Left hindlimb (tissue), 1 donor: Measurements from ENCODE around the gene NTHL1.

Experiments used
- DNase-seq: peaks from one replicate; pipeline ENCODE4 v3.0.0-alpha.2; 2018

The NTHL1 gene

DNA sequence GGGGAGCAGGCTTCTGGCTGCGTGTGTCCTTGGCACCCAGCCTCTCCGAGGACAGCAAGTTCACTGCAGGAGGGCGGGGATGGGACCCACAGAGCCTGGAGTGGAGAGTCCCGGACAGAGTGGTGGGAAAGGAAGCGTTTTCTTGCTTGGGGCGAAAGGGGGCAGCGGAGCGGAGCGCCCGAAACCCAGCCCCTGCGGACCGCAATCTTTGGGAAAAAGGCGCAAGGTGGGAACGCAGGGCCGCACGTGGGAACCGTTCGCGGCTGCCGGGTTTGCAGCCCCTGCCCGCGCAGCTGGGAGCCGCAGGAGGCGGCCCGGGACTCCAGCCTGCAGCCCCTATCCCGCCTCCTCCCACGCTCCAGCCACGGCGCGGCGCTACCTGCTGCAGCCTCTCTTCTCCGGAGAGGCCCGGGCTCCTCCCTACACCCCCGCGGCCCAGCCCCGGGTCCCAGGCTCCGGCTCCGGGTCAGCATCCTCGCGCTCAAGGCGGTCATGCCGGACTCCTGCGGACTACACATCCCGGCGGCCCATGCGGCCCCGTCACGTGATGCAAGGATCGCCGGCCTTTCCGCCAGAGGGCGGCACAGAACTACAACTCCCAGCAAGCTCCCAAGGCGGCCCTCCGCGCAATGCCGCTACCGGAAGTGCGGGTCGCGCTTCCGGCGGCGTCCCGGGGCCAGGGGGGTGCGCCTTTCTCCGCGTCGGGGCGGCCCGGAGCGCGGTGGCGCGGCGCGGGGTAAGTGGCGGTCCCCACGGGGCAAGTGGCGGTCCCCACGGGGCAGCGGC, at the start of gene NTHL1, which contains the start of gene TSC2:
NTHL1 (minus strand) TSS at position 505 of the 786 bp plus-strand sequence; CDS start at position 494, 11 bp downstream.
TSC2 (plus strand) TSS at position 656 of the 786 bp plus-strand sequence. CDS start 631 bp downstream, outside the sequence.
- DNase-seq: peak; percentile 98

DNA sequence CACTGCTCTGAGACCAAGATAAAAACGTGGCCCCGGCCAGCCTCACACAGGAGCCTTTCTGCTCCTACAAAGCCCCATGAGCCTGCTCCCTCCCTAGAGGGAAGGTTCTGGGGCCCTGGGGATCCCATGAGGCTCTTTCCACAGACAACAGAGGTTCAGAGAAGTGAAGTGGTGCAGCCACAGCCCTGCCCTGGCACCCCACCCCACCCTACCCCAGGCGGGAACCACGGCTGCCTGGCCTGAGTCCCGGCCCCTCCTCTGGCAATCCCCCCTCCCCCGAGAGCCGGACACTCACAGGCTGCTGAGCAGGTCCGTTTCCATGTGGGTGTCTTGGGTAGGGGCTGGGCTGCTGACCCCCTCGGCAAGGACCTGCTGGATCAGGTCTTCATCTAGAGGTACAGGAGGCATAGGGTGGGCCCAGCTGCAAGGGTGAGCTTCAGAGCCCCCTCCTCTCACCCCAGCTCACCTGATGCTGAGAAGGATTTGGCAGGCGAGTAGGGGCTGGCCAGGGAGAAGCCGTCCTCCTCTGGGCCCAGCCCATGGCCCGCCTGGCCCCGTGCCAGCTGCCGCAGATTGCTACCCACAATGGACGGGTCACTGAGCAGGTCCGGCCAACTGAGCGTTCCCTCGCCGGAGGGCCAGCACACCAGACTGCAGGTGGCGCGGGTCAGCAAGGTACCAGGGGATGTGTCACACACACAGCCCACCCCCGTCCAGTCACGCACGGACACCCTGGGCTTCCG, 49.4 kb upstream of the NTHL1 start:
- DNase-seq: no peak

DNA sequence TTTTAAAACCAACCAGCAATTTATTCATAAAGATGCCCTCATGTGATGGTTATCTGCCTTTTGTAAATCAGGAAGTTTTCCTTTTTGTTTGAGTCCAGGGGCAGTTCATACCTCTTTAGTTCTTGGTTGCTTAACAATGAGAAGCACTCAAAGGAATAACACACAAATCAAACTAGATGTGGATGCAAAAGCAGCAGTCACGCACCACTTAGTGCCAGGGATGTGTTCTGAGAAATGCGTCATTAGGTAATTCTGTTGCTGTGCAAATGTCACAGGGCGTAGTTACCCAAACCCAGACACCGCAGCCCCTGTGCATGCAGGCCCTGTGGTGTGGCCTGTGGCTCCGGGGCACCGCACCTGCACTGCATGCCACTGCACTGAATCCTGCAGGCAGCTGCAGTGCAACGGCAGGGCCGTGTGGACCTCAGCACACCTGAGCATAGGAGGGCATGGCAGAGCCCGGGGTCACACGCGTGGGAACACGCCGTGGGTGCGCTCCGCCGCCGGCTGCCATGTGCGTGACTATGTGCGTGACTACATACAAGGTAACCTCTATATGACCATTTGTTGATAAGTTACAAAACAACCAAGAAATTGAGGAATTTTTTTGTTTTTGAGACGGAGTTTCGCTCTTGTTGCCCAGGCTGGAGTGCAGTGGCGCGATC, 48.4 kb upstream of the NTHL1 start:
- DNase-seq: no peak

DNA sequence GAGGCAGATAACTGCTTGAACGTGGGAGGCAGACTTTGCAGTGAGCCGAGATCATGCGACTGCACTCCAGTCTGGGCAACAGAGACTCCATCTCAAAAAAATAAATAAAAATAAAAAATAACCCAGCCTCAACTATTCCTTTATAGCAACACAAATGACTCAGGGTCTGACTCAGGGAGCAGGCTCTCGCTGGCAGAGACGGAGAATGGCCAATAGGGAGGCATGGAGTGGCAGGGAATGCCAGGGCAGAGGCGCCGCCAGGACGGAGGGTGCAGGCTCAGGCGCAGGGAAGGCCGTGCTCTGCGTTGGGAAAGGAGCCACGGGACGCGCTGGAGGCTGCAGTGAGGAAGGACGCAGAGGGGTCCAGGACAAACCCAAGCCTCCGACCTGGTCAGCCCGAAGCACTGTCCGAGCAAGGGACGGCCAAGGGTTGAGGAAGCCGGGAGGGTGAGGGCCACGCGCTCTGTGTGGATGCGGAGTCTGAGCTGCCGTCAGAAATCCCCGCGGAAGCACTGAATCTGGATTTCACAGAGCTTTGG, 47.8 kb upstream of the NTHL1 start:
- no peak for DNase-seq

DNA sequence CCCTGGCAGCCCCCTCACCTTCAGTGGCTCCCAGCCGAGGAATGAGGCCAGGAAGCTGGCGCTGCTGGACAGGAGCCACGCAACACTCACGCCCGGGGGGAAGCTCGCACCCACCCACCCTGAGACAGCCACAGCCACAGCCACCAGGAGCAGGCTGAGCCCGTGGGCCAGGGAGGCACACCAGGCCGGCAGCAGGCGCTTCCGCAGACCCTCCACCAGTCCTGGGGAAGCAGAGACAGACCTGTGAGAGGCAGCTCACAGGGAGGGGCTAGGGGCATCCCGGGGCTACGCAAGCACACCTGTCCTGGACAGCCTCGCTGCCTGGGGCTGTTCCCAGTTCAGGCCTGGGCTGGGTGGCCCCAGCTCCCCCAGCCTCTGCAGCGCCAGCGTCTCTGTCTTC, 46.2 kb upstream of the NTHL1 start:
- DNase-seq: no peak

DNA sequence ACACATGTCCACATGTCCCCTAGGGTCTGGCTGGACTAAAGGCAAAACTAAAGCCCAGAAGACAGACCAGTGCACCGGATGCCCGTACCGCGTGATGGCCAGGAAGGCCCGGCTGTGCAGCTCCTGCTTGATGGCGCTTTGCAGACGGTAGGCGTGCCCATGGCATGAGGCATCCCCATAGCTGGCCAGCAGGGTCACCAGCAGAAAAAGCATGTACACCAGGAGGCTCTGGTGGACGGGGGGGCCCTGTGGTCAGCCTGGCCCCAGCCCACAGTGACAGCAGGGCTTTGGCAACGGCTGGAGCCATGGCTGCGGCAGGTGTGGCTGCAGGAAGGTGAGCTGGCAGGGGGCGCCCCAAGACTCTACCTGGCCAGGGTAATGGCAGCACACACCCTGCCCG, 45.2 kb upstream of the NTHL1 start:
- DNase-seq: no peak

DNA sequence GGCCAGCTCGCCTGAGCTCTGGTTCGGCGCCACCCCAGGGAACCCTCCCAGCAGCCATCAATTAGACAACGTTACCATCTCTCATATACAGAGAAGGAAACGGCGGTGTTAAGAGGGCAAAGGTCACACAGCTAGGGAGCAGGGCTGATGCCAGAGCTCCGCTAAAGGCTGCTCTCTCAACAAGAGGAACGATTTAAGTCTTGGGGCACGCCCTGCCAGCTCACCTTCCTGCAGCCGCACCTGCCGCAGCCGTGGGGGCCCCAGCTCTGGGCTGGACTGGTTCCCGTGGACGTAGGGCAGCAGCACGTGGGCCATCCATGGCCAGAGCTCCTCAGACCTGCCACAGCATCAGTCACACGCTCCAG, 44.6 kb upstream of the NTHL1 start:
- no peak for DNase-seq

DNA sequence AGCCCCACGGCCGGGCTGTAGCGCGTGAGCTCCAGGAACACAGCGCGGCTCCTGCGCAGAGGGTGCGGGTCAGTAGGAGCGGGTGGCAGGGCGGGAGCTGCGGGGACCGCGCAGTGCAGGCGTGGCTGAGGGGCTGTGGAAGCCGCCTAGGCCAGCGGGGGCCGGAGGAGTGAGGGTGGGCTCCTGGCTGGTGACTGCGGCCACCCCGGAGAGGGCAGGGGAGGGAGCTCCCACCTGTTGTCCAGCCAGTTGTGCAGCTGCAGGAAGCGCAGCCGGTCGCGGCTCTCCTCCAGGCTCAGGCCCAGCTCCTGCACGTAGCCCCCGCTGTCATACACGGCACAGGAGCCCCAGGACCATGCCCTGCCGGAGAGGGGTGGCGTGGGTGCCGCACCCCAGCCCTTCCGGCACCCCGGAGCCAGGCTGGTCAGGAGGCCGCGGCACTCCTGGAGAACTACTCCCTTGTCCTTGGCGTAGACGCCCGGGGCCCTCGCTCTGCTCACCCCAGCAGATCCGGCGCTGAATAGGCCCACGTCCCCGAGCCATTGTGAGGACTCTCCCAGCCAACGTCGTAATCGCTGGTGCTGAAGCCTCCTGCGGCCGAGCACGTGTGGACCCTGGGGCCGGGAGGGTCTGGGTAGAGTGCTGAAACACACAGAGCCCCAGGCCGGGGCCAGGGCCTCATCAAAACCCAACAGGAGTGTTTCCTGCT, 44.1 kb upstream of the NTHL1 start:
- DNase-seq: no peak

DNA sequence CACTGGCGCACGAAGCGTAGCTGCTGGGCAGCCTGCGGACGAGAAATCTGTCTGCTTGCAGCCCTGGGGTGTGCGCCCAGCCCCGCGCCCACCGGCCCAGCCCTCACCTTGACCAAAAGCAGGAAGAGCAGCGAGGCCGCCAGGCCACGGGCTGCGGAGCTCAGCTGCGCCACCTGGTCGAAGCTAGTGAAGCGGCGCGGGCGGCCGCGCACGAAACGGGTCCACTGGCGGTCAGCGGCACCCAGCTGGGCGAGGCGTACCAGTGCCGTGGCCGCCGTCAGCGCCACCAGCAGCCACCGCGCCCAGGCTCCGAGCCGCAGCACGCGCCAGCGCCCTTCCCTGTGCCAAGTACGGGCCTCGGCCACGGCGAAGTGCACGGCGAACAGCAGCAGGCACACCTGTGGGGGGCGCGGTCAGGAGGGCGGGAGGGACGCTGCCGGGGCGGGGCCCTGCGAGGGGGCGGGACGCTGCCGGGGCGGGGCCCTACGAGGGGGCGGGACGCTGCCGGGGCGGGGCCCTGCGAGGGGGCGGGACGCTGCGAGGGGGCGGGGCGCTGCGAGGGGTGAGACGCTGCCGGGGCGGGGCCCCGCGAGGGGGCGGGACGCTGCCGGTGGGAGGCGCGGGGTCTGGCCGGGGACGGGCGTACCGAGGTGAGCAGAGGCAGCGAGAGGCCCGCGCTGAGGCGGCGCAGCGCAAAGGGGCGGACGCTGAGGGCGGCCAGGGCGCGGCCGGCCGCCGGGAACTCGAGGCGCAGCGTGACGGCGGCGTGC, 43.3 kb upstream of the NTHL1 start:
- DNase-seq: peak; percentile 92

DNA sequence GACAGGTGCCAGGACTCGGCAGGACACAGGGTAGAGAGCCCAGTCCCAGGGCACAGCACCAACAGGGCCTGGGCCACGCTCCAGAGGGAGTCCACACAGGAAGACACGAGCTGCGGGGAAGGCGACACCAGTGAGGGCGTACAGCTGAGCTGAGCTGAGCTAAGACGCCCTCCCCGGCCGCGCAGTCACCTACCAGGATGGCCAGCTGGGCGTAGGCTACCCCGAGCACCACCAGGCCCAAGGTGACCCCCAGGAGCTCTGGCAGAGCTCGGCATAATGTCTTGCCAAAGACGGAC, 42.8 kb upstream of the NTHL1 start:
- no peak for DNase-seq

DNA sequence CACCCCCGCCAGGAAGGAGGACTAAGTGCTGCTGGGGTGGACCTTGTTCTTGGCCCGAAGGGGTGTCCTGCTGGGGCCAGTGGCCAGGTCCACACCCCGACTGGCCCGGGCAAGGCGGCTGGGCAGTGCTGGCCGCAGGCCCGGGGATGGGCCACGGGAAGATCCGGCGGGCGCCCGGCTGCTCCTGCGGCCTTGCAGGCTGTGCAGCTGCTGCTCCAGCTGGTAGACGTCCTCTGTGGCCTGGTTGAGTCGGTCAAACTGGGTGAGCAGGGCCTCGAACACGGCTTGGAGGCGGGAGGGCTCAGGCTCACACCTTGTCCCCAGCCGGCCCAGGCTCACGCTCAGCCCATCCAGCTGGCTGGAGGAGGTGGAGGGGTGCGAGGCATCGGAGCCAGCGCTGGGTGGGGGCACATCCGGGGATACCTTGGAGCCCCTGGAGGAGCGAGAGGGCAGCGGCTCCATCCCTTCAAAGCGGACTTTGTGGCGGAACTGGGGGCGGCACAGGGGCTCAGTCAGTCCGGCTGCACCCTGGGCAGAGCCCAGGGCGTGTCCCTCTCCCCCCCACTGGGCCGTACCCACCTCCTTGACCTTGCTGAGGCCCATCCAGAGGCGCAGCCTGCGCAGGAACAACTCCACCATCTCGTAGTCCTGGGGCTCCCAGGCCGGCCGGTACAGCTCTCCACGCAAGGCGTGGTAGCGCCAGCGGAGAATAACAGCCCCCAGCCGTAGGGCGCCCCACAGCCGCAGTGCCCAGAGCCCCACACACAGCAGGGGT, 42.3 kb upstream of the NTHL1 start:
- DNase-seq: no peak

DNA sequence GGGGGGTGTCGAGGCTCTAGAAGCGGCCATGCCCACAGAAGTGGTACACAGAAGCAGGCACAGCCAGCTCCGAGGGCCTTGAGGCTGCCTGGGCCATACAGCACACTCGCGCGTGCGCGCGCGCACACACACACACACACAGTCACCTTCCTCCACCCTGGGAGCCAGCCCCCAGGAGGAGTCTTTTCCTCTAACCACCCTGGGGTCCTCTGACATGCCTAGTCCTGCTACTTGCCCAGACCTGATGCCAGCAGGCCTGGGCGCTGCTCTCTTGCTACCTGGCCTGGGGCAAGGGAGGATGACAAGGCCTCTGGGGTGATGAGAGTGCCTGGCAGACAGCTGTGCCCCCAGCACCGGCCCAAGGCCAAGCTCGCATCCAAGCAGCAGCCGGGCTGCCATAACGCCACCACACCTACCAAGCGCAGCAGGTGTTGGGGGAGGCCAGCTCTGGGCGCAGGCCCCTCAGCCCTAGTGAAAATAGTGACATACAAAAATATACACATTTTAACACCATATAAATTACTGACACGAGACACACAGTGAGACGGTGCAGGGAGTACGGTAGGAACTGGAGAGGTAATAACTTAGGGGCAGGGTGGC, 41.2 kb upstream of the NTHL1 start:
- no peak for DNase-seq

DNA sequence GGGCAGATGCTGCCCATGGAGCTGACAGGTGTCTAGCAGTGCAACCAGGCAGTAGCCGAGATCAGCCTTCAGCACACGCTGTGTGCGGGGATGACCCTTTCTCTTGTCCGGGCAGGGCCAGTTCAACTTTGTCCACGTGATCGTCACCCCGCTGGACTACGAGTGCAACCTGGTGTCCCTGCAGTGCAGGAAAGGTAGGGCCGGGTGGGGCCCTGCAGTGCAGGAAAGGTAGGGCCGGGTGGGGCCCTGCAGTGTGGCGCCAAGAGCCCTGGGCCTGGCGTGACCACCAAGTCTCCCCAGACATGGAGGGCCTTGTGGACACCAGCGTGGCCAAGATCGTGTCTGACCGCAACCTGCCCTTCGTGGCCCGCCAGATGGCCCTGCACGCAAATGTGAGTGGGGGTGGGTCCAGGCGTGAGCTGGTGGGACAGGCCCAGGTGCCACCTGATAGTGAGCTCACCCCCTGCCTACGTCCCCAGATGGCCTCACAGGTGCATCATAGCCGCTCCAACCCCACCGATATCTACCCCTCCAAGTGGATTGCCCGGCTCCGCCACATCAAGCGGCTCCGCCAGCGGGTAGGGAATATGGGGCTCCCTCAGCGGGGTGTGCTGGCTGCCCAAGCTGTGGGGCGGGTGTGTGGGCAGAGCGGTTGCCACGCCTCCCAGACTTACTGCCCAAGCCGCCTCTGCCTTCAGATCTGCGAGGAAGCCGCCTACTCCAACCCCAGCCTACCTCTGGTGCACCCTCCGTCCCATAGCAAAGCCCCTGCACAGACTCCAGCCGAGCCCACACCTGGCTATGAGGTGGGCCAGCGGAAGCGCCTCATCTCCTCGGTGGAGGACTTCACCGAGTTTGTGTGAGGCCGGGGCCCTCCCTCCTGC, 40.4 kb upstream of the NTHL1 start:
- DNase-seq: no peak

DNA sequence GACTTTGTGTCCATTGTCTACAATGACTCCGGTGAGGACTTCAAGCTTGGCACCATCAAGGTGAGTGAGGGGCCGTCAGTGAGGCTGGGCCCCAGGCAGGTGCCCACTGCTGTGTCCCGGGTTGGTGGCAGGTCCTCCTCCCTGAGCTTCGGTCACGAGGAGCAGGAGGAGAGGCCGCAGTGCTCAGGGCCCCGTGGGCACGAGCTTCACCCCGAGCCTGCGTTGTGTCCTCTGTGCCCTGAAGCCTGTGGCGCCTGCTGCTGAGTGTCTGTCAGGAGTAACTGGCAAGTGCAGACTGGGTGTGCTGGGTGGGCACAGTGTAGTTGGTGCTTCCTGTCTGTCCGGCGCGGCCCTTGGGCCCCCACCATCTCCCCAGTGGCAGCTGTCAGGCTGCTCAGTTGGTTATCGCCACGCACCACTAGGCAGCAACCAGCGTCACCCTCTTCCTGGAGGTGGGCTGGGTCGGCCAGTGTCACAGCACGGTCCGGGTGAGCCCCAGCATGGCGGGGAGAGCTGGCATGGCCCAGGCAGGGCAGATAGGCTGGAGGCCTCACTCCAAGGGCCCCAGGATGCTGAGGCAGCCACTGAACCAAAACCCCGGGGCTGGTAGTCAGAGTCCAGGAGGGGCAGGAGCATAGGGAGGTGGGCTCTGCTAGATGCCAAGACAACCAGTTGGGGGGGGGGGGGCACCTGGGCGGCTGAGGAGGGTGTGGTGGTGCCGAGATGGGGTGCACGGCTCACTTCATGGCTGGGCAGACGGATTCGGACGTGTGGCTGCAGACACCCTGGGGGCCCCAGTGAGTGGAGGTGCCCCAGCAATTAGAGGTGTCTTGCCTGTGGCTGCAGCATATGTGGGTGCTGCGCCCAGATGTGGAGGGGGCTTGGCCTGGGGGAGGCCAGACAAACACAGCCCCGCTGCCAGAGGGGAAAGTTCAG, 39.4 kb upstream of the NTHL1 start:
- DNase-seq: no peak

DNA sequence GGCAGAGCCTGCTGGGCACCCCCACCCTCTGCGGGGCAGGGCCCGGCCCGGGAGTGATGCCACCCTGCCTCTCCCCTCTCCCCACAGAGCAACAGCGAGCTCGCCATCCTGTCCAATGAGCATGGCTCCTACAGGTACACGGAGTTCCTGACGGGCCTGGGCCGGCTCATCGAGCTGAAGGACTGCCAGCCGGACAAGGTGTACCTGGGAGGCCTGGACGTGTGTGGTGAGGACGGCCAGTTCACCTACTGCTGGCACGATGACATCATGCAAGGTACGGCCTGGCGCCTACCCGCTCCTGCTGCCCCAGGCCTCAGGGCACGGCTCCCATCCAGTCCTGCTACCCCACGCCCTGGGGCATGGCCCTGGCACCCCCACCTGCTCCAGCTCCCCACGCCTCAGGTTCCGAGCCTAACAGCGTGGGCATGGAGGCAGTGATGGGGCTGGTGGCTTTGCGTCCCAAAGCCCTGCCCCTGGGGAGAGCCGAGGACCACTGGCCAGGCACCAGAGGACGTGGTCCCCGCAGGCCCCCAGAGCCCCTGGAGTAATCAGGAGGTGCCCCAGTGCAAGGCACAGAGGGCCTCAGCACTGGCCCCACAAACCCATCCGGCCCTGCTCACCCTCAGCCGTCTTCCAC, 38.6 kb upstream of the NTHL1 start:
- DNase-seq: no peak

DNA sequence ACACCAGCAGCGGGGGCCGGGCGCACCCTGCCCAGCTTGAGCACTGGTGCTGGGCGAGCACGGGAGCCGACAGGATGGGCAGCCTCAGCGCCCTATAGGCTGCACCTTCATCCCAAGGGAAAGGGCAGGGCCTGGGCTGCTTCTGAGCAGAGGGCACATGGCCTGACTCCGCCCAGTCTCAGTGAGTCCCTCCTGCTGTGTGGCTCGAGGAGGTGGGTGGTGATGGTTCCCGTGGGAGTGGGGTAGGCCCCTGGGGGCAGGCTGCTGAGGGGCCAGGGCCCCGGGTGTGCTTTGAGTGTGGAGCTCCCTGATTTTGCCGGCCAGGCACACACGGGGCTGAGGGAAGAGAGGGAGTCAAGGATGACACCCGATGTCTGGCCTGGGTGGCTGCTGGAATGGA, 38.0 kb upstream of the NTHL1 start:
- no peak for DNase-seq

DNA sequence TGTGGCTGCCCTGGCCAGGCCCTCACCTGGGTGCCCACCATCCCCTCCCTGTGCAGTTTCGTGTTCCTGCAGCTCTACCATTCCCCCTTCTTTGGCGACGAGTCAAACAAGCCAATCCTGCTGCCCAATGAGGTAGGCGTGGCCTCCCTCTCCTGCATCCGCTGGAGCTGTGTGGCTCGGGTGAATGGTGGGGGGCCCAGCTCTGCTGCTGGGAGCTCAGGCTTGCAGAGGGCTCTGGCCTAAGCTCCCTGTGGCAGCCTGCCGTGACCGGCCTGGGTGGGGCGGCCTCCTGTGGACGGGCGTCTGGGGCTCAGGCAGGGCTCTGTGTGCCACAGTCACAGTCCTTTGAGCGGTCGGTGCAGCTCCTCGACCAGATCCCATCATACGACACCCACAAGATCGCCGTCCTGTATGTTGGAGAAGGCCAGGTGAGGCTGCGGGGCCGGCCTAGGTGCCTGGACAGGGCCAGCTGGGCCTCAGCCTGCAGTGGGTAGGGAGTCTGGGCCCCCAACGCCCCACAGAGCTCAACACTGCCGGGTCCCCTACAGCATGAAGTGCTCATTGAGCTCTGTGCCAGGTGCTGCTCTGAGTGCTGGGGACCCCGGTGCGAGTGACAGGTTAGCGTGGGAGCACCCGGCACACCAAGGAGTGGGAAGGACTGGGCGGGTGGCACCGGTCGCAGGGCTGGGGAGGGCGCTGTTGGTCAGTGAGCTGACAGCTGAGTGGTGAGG, 37.4 kb upstream of the NTHL1 start:
- DNase-seq: no peak
